Sigmoid colon (tissue), 4 donors: Measurements from ENCODE around the gene STPG1.

Experiments
- CTCF ChIP-seq, 4 experiments: fragments of 450-650 bp in 3 of 4; fragments of 200-600 bp in 1 of 4; IDR thresholded peaks; one replicate each; pipeline ENCODE4 v1.5.1; 2016 to 2019; ENCODE audit warnings: antibody characterized with exemption in 4 of 4, mild to moderate bottlenecking in 3 of 4, moderate library complexity in 2 of 4
- EP300 ChIP-seq, 4 donors: sonication (generic); formaldehyde crosslinking; IDR thresholded peaks; one replicate each; pipeline ENCODE4 v1.6.1; 2017; ENCODE audit warnings: antibody characterized with exemption in 4 of 4
- POLR2A ChIP-seq, 2 donors: fragments of 450-650 bp; IDR thresholded peaks; one replicate each; pipeline ENCODE4 v1.6.1; 2016; ENCODE audit warnings: antibody characterized with exemption in 2 of 2, mild to moderate bottlenecking in 2 of 2, moderate library complexity in 2 of 2
- POLR2AphosphoS5 ChIP-seq, 4 donors: sonication (generic); formaldehyde crosslinking; IDR thresholded peaks; one replicate each; pipeline ENCODE4 v1.6.1; 2017; ENCODE audit warnings: antibody characterized with exemption in 4 of 4

GRCh38 chr1:24411963-24412362 is 1.6 kb downstream of the STPG1 start:
- TF ChIP-seq CTCF (IDR thresholded peaks at IDR 0.05) (no peak), EP300 (IDR thresholded peaks at IDR 0.05) (no peak), POLR2A (IDR thresholded peaks at IDR 0.05) (no peak), POLR2AphosphoS5 (IDR thresholded peaks at IDR 0.05) (no peak)
